Duodenal mucosa (tissue), 2 donors: ENCODE results near the gene RMDN2.

Source experiments
- H3K27ac ChIP-seq: one replicate; pipeline ENCODE4 v1.7.0; 2013; ENCODE audit warnings: low read depth, low read length
- H3K27me3 ChIP-seq, 2 donors: one replicate each; pipeline ENCODE4 v1.7.0; 2013; ENCODE audit warnings: low read length in 2 of 2, control low read depth in 1 of 2; ENCODE audit not compliant: insufficient read depth in 2 of 2, control insufficient read depth in 1 of 2
- H3K36me3 ChIP-seq, 2 donors: one replicate each; pipeline ENCODE4 v1.7.0; 2013; ENCODE audit warnings: low read length in 2 of 2, control low read depth in 1 of 2; ENCODE audit not compliant: insufficient read depth in 2 of 2, control insufficient read depth in 1 of 2
- H3K4me1 ChIP-seq, 2 donors: one replicate each; pipeline ENCODE4 v1.7.0; 2013; ENCODE audit warnings: low read length in 2 of 2, control low read depth in 1 of 2; ENCODE audit not compliant: insufficient read depth in 2 of 2, control insufficient read depth in 1 of 2
- H3K4me3 ChIP-seq, 2 donors: one replicate each; pipeline ENCODE4 v1.7.0; 2013; ENCODE audit warnings: low read length in 2 of 2, low read depth in 1 of 2
- H3K9ac ChIP-seq, 2 donors: one replicate each; pipeline ENCODE4 v1.7.0; 2013; ENCODE audit warnings: low read length in 2 of 2, low read depth in 1 of 2
- H3K9me3 ChIP-seq, 2 donors: one replicate each; pipeline ENCODE4 v1.7.0; 2013; ENCODE audit warnings: low read length in 2 of 2, control low read depth in 1 of 2; ENCODE audit not compliant: control insufficient read depth in 1 of 2

RMDN2 gene

GRCh38 chr2:37885329-37885993, 39.6 kb upstream of the RMDN2 start:
- Histone ChIP-seq H3K9ac (no peak overlapping the region), H3K27me3 (peaks cover 0 to 10% of the 10 kb centered on the region in 2 donors), H3K4me3 (no peak overlapping the region), H3K9me3 (no peaks in the 10 kb centered on the region), H3K27ac (no peak overlapping the region), H3K36me3 (no peaks in the 10 kb centered on the region), H3K4me1 (no peaks in the 10 kb centered on the region)

- Histone ChIP-seq H3K9ac (no peak overlapping the region), H3K27me3 (peaks cover 0 to 9% of the 10 kb centered on the region in 2 donors), H3K9me3 (no peaks in the 10 kb centered on the region), H3K27ac (no peak overlapping the region), H3K4me3 (no peak overlapping the region), H3K4me1 (no peaks in the 10 kb centered on the region), H3K36me3 (no peaks in the 10 kb centered on the region)
Observed at GRCh38 chr2:37886745-37887144, 38.3 kb upstream of the RMDN2 start.

GRCh38 chr2:37887286-37887685, 37.8 kb upstream of the RMDN2 start:
- H3K27me3 ChIP-seq, result peaks cover 0 to 9% of the 10 kb centered on the region in 2 donors
- no peaks in the 10 kb centered on the region for H3K36me3 ChIP-seq
- no peaks in the 10 kb centered on the region for H3K9me3 ChIP-seq
- no peak overlapping the region for H3K9ac ChIP-seq
- H3K4me1 ChIP-seq, result peaks cover 0 to 1% of the 10 kb centered on the region in 2 donors
- no peak overlapping the region for H3K4me3 ChIP-seq
- H3K27ac ChIP-seq, result no peak overlapping the region

GRCh38 chr2:37890893-37891495, 34.1 kb upstream of the RMDN2 start:
- peaks cover 0 to 5% of the 10 kb centered on the region in 2 donors for H3K4me1 ChIP-seq
- no peak overlapping the region for H3K9ac ChIP-seq
- no peaks in the 10 kb centered on the region for H3K9me3 ChIP-seq
- H3K27me3 ChIP-seq, result peaks cover 0 to 3% of the 10 kb centered on the region in 2 donors
- H3K27ac ChIP-seq, result no peak overlapping the region
- no peak overlapping the region for H3K4me3 ChIP-seq
- H3K36me3 ChIP-seq, result no peaks in the 10 kb centered on the region

GRCh38 chr2:37891846-37892435, 33.1 kb upstream of the RMDN2 start:
- H3K27me3 ChIP-seq, result peaks cover 0 to 3% of the 10 kb centered on the region in 2 donors
- H3K9me3 ChIP-seq, result no peaks in the 10 kb centered on the region
- H3K4me1 ChIP-seq, result peaks cover 5 to 6% of the 10 kb centered on the region in 2 donors

GRCh38 chr2:37892436-37893114, 32.5 kb upstream of the RMDN2 start:
- no peak overlapping the region for H3K27ac ChIP-seq
- no peak overlapping the region for H3K9ac ChIP-seq
- H3K36me3 ChIP-seq, result no peaks in the 10 kb centered on the region
- H3K9me3 ChIP-seq, result no peaks in the 10 kb centered on the region
- H3K27me3 ChIP-seq, result peaks cover 0 to 3% of the 10 kb centered on the region in 2 donors
- peaks cover 5 to 8% of the 10 kb centered on the region in 2 donors for H3K4me1 ChIP-seq
- H3K4me3 ChIP-seq, result no peak overlapping the region

More at GRCh38 chr2:37891846-37892435, 33.1 kb upstream of the RMDN2 start:
- no peak overlapping the region for H3K4me3 ChIP-seq
- no peak overlapping the region for H3K9ac ChIP-seq
- H3K27ac ChIP-seq, result no peak overlapping the region
- no peaks in the 10 kb centered on the region for H3K36me3 ChIP-seq

- no peaks in the 10 kb centered on the region for H3K36me3 ChIP-seq
Observed at GRCh38 chr2:37893327-37893726, 31.8 kb upstream of the RMDN2 start.

GRCh38 chr2:37894047-37894446, 31.0 kb upstream of the RMDN2 start:
- Histone ChIP-seq H3K9ac (no peak overlapping the region), H3K27ac (no peak overlapping the region), H3K4me3 (no peak overlapping the region)

More at GRCh38 chr2:37893327-37893726, 31.8 kb upstream of the RMDN2 start:
- Histone ChIP-seq H3K4me1 (peaks cover 5 to 8% of the 10 kb centered on the region in 2 donors), H3K4me3 (no peak overlapping the region), H3K9ac (no peak overlapping the region), H3K9me3 (no peaks in the 10 kb centered on the region), H3K27ac (no peak overlapping the region), H3K27me3 (peaks cover 0 to under 1% of the 10 kb centered on the region in 2 donors)

GRCh38 chr2:37894601-37895000, 30.5 kb upstream of the RMDN2 start:
- Histone ChIP-seq H3K27me3 (no peaks in the 10 kb centered on the region), H3K9ac (no peak overlapping the region), H3K4me1 (peaks cover 5 to 8% of the 10 kb centered on the region in 2 donors), H3K36me3 (no peaks in the 10 kb centered on the region), H3K9me3 (no peaks in the 10 kb centered on the region), H3K27ac (no peak overlapping the region), H3K4me3 (no peak overlapping the region)

More at GRCh38 chr2:37894047-37894446, 31.0 kb upstream of the RMDN2 start:
- H3K4me1 ChIP-seq, result peaks cover 5 to 8% of the 10 kb centered on the region in 2 donors
- no peaks in the 10 kb centered on the region for H3K36me3 ChIP-seq
- no peaks in the 10 kb centered on the region for H3K27me3 ChIP-seq
- H3K9me3 ChIP-seq, result no peaks in the 10 kb centered on the region

GRCh38 chr2:37895140-37895539, 29.9 kb upstream of the RMDN2 start:
- H3K9me3 ChIP-seq, result peaks cover 0 to 1% of the 10 kb centered on the region in 2 donors

More at GRCh38 chr2:37895140-37895539, 29.9 kb upstream of the RMDN2 start:
- peaks cover 5 to 8% of the 10 kb centered on the region in 2 donors for H3K4me1 ChIP-seq
- no peak overlapping the region for H3K4me3 ChIP-seq
- no peaks in the 10 kb centered on the region for H3K27me3 ChIP-seq
- H3K36me3 ChIP-seq, result no peaks in the 10 kb centered on the region
- no peak overlapping the region for H3K9ac ChIP-seq
- H3K27ac ChIP-seq, result no peak overlapping the region
